GM21515 (cell line): ENCODE results near the gene HMGN1.
A peak's percentile ranks its signal among the peaks of the same experiment; 100 is the strongest.

Source experiments
- ATAC-seq: cut with Tn5 transposase; IDR thresholded peaks from one replicate; pipeline ENCODE4 v1.9.1; 2021; ENCODE audit not compliant: unreplicated experiment

HMGN1 gene

GRCh38 chr21:39312112-39313041 lies 36.5 kb downstream of the HMGN1 start:
- ATAC-seq: peak; percentile 75

GRCh38 chr21:39311164-39311563 lies 37.7 kb downstream of the HMGN1 start:
- no peak for ATAC-seq

DNA sequence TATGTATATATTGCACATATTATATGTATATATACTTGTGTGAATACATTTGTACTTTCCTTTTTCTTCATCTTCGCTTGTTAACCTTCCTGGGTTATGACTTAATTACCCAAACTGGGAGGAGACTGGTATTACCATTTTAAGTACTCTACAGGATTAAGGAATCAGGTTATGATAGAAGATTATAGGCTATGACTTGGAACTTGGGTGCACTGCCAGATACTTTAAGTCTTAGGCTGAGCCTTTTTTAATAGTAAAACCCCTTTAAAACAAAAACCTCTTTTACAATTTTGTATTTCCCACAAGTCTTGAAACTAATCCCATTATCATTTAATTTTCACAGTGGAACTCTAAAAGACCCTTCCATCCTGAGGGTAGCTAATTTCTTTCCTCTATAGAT lies 41.4 kb downstream of the HMGN1 start:
- ATAC-seq: no peak

DNA sequence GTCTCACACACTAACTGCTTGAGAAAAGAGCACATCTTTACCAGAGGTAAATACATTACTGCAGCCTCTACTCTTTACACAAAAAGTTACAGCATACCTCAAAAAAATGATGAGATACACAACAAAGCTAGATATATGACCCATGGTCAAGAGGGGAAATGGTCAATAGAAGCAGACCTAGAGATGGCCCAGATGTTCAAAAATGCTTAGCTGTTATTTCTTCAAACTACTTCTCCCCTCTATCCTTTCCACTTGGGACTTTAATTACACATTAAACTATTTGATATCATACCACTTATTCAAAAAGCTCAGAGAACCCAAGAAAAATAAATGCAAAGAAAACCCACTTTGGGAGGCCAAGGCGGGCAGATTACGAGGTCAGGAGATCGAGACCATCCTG lies 48.3 kb downstream of the HMGN1 start:
- no peak for ATAC-seq

DNA sequence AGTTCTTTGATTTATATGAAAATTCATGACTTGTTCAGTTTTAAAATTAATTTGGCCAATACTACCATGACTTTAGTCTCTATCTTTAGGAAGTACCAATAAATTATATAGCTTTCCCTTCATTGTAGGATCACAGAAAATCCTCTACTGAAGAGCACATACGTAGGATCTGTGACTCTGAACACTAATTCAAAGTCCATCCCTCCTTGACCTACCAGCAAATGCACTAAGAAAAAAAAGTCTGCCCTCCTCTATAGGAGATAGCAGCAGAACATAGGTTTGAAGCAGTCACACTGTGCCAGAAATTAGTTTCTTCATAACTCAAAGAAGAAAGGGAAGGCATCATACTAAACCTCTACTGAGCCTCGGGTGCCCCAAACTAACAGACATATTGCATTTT lies 52.0 kb downstream of the HMGN1 start:
- ATAC-seq: no peak
